T-helper 2 cell treated with Interferon-gamma antibody and Interleukin-4, amounts not matched to agents 100 ng/mL and 5 ng/mL, for 36 hours (primary cell): ENCODE data around the gene OR13C2. TPM values are rescaled to one million over a fixed set of nuclear protein-coding genes. Genes with fewer than 3 reads are reported as not detected.
"Not testable (repeated sequence)": the region's sequence is repeated elsewhere in the genome, so short reads cannot be mapped to it uniquely, and the experiment has no call there.

ENCODE experiments used
- intact Hi-C: fragments of 100-400 bp; cut with micrococcal nuclease; formaldehyde crosslinking; loops from one replicate; pipeline ENCODE4 v1.15.1; 2023
- total RNA-seq: library from RNA; stranded (reverse); gene quantifications from 2 replicates; pipeline ENCODE4 v1.2.3, GENCODE V29; 2022

Gene OR13C2
- total RNA-seq, result not detected in 2 replicates

DNA sequence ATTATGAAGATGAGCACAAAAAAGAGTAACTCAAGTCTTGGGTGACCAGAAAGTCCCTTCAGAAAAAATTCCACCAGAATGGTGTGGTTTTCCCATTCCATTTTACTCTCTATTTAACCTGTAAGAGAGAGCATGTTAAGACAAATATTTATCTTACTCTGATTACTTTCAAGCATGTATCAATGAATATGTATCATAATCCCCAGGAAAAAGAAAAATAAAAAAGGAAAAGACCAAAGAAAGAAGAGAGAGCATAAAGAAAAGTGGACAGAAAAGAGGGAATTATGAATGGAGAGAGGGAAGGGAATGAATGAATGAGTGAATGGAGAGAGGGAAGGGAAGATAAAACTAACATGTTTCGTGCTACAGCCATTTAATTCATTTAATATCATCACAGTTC lies at the start of gene OR13C2:
TSS of gene OR13C2 (minus strand) at position 101 of the 400 bp plus-strand sequence. CDS start at position 101, 0 bp downstream.
- intact Hi-C loops, result not testable (repeated sequence)

DNA sequence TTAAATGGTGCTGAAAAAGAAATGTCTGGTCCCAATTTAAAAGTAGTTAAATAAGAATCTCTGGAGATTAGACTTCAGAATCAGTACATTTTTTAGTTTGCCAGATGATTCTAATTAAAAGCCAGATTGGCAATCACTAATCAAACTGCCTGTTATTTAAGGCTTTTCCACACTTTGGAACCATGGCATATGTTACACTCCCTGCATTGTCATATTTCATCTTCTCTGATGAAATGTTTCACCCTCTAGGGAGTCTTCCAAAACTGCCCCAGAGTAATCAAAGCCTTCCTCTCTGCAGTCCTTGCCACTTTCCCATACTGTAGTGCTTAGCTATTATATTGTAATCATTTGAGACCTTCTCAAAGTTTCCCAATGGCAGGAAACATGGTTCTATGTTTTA lies 30.0 kb upstream of the OR13C2 start:
- intact Hi-C loops, result no loop called here

GRCh38 chr9:104633976-104634520 lies 28.6 kb upstream of the OR13C2 start:
- intact Hi-C loops, result no loop called here

DNA sequence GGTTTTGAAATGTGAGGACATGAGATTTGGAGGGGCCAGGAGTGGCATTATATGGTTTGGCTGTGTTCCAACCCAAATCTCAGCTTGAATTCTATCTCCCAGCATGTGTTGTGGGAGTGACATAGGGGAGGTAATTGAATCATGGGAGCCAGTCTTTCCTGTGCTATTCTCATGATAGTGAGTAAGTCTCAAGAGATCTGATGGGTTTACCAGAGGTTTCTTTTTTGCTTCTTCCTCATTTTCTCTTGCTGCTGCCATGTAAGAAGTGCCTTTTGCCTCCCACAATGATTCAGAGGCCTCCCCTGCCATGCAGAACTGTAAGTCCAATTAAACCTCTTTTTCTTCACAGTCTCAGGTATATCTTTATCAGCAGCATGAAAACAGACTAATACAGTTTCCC lies 20.5 kb upstream of the OR13C2 start:
- intact Hi-C loops, result not testable (repeated sequence)

DNA sequence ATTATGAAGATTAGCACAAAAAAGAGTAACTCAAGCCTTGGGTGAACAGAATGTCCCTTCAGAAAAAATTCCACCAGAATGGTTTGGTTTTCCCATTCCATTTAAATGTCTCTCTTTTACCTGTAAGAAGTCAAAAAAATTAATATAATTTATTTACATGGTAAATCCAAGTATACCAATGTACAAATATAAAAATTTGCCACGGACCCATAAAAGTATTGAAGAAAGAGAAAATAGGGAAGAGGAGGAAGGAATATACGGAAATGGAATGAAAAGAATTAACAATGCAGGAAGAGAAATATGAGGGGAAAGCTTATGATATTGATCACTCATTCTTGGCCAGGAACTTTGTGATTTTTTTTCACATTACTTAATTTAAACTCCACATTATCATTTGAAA lies 12.7 kb upstream of the OR13C2 start, which contains the start of gene OR13C9:
TSS of gene OR13C9 (minus strand) at position 101 of the 400 bp plus-strand sequence. CDS start at position 101, 0 bp downstream.
- intact Hi-C loops, result no loop called here

DNA sequence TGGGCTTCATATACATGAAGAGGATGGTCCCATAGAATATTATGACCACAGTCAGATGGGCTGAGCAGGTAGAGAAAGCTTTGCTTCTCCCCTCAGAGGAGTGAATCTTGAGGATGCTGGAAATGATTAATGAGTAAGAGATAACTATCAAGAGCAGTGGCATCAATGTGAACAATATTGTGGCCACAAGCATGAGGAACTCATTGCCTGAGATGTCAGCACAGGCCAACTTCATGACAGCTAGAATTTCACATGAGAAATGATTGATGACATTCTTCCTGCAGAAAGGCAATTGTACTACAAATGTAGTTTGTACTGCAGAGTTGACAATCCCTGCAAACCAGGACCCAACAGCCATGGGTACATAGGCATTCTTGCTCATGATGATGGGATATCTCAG lies 12.0 kb upstream of the OR13C2 start:
- intact Hi-C loops, result no loop called here

- intact Hi-C loops, result no loop called here
Measured at GRCh38 chr9:104611213-104611612, 5.8 kb upstream of the OR13C2 start.

DNA sequence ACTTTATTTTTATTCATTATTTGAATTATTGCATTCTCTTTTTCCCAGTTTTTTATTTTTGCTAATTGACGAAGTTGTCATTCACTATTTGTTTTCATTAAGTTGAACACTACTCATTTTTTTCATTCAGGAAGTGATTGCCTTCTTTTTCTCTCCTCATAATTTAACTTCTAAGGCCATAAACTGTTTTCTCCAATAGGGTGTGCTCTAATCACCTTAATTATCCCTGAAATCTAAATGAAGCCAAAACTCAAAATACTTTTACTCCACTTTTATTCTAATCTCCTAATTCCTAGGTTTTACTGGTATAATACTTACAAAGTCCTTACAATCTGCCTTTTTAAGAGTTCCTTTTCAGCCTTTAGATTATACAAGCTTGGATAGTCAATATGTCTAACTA lies 2.9 kb upstream of the OR13C2 start:
- intact Hi-C loops, result no loop called here

DNA sequence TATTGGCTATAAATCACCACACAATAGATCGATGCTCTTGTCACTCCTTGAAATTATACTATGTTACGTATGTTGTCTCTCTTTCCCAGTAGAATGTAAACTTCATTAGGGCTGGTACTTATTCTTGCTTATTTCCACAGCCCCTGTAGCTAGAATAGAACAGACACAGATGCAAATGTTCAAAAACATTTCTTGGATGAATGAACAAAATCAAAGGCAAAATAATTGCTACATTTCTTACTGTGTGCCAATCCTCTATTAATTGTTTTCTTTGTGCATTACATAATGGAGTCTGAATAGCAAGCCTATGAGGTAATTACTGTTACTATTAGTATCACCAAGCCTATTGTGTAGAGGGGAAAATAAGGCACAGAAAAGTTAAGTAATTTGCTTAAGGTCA lies 725 bp upstream of the OR13C2 start:
- intact Hi-C loops, result no loop called here

- intact Hi-C loops, result no loop called here
Measured at GRCh38 chr9:104604801-104605200, 626 bp downstream of the OR13C2 start.

- intact Hi-C loops, result not testable (repeated sequence)
Measured at GRCh38 chr9:104599313-104599712, 6.1 kb downstream of the OR13C2 start, which contains the start of gene OR13C5. Gene OR13C5, minus strand, starts transcription at chr9:104599413. Its CDS starts 0 bp downstream, at chr9:104599413.

GRCh38 chr9:104598749-104599148 lies 6.7 kb downstream of the OR13C2 start:
- intact Hi-C loops, result not testable (repeated sequence)

DNA sequence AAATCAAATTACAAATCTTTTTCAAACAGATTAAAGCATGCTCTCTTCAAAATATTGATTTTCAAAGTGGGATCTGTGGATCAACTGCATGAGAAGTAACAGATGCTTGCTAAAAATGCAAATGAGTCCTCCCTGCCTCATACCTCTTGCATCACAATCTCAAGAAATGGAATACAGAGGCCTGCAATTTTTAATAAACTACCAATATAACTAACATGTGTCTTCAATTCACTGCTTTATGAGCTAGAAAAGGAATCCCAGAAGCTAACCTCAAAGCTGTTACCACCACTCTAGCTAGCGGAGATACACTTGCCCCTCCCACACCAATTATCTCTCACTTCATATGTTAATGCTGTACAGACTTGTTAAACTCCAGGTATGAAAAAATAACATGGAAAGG lies 15.8 kb downstream of the OR13C2 start:
- intact Hi-C loops, result no loop called here

DNA sequence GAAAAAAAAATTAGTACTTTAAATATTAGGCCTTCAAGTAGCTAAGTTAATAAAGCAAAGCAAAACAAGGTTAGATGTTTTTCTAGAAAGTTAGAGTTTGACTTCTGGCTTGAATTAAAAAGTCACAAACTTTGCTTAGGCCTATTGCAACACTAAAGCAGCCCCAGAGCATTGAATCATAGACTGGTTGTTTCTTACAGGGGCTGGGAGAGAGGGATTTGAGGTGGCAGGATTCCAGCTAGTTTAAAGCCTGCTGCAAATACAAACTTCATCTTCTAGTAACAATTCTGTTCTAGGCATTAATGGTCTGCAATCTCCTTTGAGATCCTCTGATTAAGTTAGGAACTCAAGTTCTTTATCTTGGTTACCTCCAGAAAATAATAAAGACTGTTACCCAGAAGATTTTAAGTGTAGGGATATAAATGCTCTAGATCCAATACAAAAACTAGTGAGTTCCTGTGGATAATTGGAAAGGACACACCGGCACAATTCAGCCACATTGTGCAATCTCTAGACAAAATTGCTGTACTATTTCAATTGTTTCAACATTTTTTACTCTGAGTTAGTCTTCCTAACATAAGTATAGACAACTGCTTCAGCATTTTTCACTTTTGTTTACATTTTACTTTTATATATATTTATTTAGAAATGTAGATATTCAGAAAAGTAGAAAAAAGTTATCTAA lies 18.8 kb downstream of the OR13C2 start:
- intact Hi-C loops, result no loop called here

- intact Hi-C loops, result no loop called here
Measured at GRCh38 chr9:104580562-104580961, 24.9 kb downstream of the OR13C2 start.

GRCh38 chr9:104577263-104577662 lies 28.2 kb downstream of the OR13C2 start:
- intact Hi-C loops, result no loop called here

GRCh38 chr9:104575456-104575855 lies 30.0 kb downstream of the OR13C2 start:
- intact Hi-C loops, result no loop called here

- intact Hi-C loops, result no loop called here
Measured at GRCh38 chr9:104572612-104573011, 32.8 kb downstream of the OR13C2 start.

GRCh38 chr9:104568868-104569267 lies 36.6 kb downstream of the OR13C2 start, which contains the start of gene OR13C8:
Gene OR13C8, plus strand, starts transcription at chr9:104569168. Its CDS starts 0 bp downstream, at chr9:104569168.
- intact Hi-C loops, result no loop called here

DNA sequence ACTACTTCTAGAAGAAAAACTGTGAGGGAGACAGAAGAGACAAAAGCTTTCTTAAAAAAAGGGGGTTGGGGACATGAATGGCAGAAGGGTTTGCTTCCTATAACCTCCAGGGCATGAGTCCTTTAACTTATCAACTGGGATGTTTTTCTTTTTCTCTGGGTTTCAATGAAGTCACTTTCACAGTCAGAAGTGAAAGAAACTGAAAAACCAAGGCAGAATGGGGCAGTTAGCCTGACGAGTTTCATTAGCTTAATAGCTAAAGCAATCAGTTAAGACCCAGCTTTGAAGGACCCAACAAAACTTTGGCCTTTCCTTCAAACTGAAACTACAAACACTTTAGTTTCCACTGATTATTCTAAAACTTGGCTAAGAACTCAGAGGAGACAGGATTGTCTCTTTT lies 41.1 kb downstream of the OR13C2 start:
- intact Hi-C loops, result no loop called here

GRCh38 chr9:104556830-104557634 lies 48.4 kb downstream of the OR13C2 start:
- intact Hi-C loops, result no loop called here

GRCh38 chr9:104555521-104555920 lies 49.9 kb downstream of the OR13C2 start:
- intact Hi-C loops, result no loop called here
